NB4 (cell line): ENCODE data around the gene ARID1B.
A peak's percentile ranks its signal among the peaks of the same experiment; 100 is the strongest.

Experiments
- DNase-seq: peaks from one replicate; pipeline ENCODE4 v3.0.0; 2010; ENCODE audit warnings: low read depth
- H3K4me3 ChIP-seq: one replicate; pipeline ENCODE4 v1.5.1; 2011; ENCODE audit warnings: mild to moderate bottlenecking, low read depth, low read length, moderate library complexity
- CTCF ChIP-seq: IDR thresholded peaks from one replicate; pipeline ENCODE4 v1.5.1; 2012; ENCODE audit warnings: low read depth, low read length
- MAX ChIP-seq: IDR thresholded peaks from 2 replicates; pipeline ENCODE4 v1.6.1; 2011; ENCODE audit warnings: low read depth, low read length
- MYC ChIP-seq: IDR thresholded peaks from 2 replicates; pipeline ENCODE4 v1.6.1; 2011; ENCODE audit warnings: low read depth, low read length
- POLR2A ChIP-seq: IDR thresholded peaks from 2 replicates; pipeline ENCODE4 v1.6.1; 2011; ENCODE audit warnings: mild to moderate bottlenecking; ENCODE audit not compliant: insufficient read length; ENCODE audit errors: extremely low read depth

ARID1B gene

GRCh38 chr6:157017022-157017421 lies 239.8 kb downstream of the ARID1B start:
- DNase-seq: no peak
- no peak overlapping the region for H3K4me3 ChIP-seq
- no peak for TF ChIP-seq MYC
- TF ChIP-seq CTCF: no peak
- no peak for TF ChIP-seq POLR2A
- TF ChIP-seq MAX: no peak

- peak; percentile 34 for DNase-seq
- no peak overlapping the region for H3K4me3 ChIP-seq
- TF ChIP-seq POLR2A (no peak), MAX (no peak), CTCF (no peak), MYC (no peak)
These were observed 240.7 kb downstream of the ARID1B start for GRCh38 chr6:157017861-157018260.

GRCh38 chr6:157019115-157019641 lies 242.0 kb downstream of the ARID1B start:
- TF ChIP-seq CTCF: no peak
- no peak for TF ChIP-seq POLR2A
- no peak for TF ChIP-seq MAX
- no peak for TF ChIP-seq MYC
- DNase-seq: peak; percentile 44
- no peak overlapping the region for H3K4me3 ChIP-seq

GRCh38 chr6:157019733-157020132 lies 242.6 kb downstream of the ARID1B start:
- DNase-seq: peak; percentile 59
- peak overlapping the region; percentile 82 for H3K4me3 ChIP-seq
- no peak for TF ChIP-seq CTCF
- no peak for TF ChIP-seq MYC
- TF ChIP-seq POLR2A: no peak
- no peak for TF ChIP-seq MAX

GRCh38 chr6:157020398-157020797 lies 243.2 kb downstream of the ARID1B start:
- TF ChIP-seq MYC: no peak
- no peak for TF ChIP-seq POLR2A
- TF ChIP-seq MAX: no peak
- no peak for TF ChIP-seq CTCF
- peak overlapping the region; percentile 82 for H3K4me3 ChIP-seq
- peak; percentile 51 for DNase-seq

- peak overlapping the region; percentile 82 for H3K4me3 ChIP-seq
- no peak for TF ChIP-seq CTCF
- no peak for TF ChIP-seq MYC
- no peak for TF ChIP-seq POLR2A
- TF ChIP-seq MAX: no peak
- peak; percentile 88 for DNase-seq
These were observed 243.7 kb downstream of the ARID1B start for GRCh38 chr6:157020881-157021343.
